ENCODE measurements around the gene ANKRD34A. TPM values are rescaled to one million over a fixed set of nuclear protein-coding genes. Genes with fewer than 3 reads are reported as not detected.

The ANKRD34A gene
- total RNA-seq, 1 experiment from 2014 or later, result 2.8 TPM

DNA sequence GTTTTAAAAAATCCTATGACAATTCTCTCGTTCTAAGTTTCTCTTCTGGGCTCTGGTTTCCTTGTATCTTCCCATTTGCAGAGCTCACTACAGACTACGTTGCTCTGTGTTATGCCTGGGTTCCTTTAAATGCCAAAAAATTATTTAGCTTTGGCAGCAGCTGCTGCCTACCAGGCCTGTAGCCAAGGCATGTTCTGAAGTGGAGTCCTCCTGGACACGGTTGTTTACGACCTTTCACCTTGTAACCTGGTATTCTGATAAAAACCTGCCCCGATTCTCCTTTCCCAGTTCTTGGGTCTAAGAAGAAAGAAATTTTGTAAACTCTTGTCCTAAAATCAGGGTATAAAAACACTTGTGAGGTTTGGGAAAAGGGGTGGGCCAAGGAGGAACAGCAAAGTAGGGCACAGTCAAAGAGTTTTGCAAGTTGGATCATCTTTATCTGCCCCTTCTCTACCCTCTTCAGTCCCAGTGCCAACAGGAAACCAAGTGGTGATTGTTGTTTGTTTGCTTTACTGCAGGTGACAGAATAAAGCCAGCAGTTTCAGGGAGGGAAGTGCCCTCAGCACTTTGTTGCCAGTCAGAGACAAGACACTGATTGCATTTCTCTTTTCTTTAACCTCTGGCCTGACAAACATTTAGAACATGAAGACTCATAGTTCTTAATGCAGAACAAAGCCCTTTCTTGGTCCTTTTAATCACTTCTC is 35.1 kb upstream of the ANKRD34A start:
- intact Hi-C loops (cut with micrococcal nuclease), result no loop called here
- Histone ChIP-seq H2AFZ (ENCODE audit: low read length) (peak overlapping the region; percentile 0; the same call in 1 of the 2 replicates), H3K9me3 (ENCODE audit: low read length) (no peaks in the 10 kb centered on the region), H3K79me2 (ENCODE audit: low read length) (peaks cover 27% of the 10 kb centered on the region), H3K27me3 (ENCODE audit: low read length) (no peaks in the 10 kb centered on the region), H3F3A (ENCODE audit: low read length, unreplicated experiment) (no peaks in the 10 kb centered on the region), H3K9ac (ENCODE audit: low read length) (no peak overlapping the region), H3K4me1 (ENCODE audit: insufficient read depth, low read length) (peaks cover 30% of the 10 kb centered on the region), H4K20me1 (ENCODE audit: low read length) (peaks cover 17% of the 10 kb centered on the region), H3K4me3 (ENCODE audit: low read length) (no peak overlapping the region), H3K9me2 (replicated peaks; ENCODE audit: low read length) (no peaks in the 10 kb centered on the region), H3K36me3 (ENCODE audit: low read depth, low read length) (peaks cover 12% of the 10 kb centered on the region), H3K27ac (ENCODE audit: low read length) (no peak overlapping the region), H3K4me2 (ENCODE audit: low read length) (peak overlapping the region; percentile 2; the same call in 1 of the 2 replicates)
- DNase-seq, result peak; percentile 39
- no peak for TF ChIP-seq EZH2 (IDR thresholded peaks at IDR 0.05; ENCODE audit: low read length, unreplicated experiment)
- TF ChIP-seq, protein P1, sequence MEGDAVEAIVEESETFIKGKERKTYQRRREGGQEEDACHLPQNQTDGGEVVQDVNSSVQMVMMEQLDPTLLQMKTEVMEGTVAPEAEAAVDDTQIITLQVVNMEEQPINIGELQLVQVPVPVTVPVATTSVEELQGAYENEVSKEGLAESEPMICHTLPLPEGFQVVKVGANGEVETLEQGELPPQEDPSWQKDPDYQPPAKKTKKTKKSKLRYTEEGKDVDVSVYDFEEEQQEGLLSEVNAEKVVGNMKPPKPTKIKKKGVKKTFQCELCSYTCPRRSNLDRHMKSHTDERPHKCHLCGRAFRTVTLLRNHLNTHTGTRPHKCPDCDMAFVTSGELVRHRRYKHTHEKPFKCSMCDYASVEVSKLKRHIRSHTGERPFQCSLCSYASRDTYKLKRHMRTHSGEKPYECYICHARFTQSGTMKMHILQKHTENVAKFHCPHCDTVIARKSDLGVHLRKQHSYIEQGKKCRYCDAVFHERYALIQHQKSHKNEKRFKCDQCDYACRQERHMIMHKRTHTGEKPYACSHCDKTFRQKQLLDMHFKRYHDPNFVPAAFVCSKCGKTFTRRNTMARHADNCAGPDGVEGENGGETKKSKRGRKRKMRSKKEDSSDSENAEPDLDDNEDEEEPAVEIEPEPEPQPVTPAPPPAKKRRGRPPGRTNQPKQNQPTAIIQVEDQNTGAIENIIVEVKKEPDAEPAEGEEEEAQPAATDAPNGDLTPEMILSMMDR (conservative IDR thresholded peaks at IDR 0.05; ENCODE audit: low read depth, low read length), result no peak
- no peak for TF ChIP-seq EZH2phosphoT487 (IDR thresholded peaks at IDR 0.05; ENCODE audit: borderline replicate concordance, low read length)
- peak; percentile 4; the same call in 1 of the 2 replicates for ATAC-seq
- BruUV-seq (replicated peaks), result no TSS peak
- CTCF ChIA-PET, result no interaction called here
- POLR2A ChIA-PET (ENCODE audit: unreplicated experiment), result no interaction called here

GRCh38 chr1:145997718-145998023 is 33.3 kb upstream of the ANKRD34A start:
- no TSS peak for BruUV-seq (replicated peaks)
- CTCF ChIA-PET, result interaction anchor here (0.7 kb wide), 1 partner anchor 10 kb away, joined by 3 read pairs; no protein-coding TSS in a partner anchor

More at GRCh38 chr1:145997718-145998023, 33.3 kb upstream of the ANKRD34A start:
- no peaks in the 10 kb centered on the region for H3K9me2 ChIP-seq (replicated peaks; ENCODE audit: low read length)
- POLR2A ChIA-PET (ENCODE audit: unreplicated experiment), result no interaction called here
- peaks cover 47% of the 10 kb centered on the region for H3K4me1 ChIP-seq (ENCODE audit: insufficient read depth, low read length)
- peaks cover 6% of the 10 kb centered on the region for H3F3A ChIP-seq (ENCODE audit: low read length, unreplicated experiment)
- no peak overlapping the region for H3K9ac ChIP-seq (ENCODE audit: low read length)
- intact Hi-C loops (cut with micrococcal nuclease), result no loop called here
- H3K36me3 ChIP-seq (ENCODE audit: low read depth, low read length), result peaks cover 30% of the 10 kb centered on the region
- no peak for TF ChIP-seq EZH2 (IDR thresholded peaks at IDR 0.05; ENCODE audit: low read length, unreplicated experiment)
- no peak for TF ChIP-seq EZH2phosphoT487 (IDR thresholded peaks at IDR 0.05; ENCODE audit: borderline replicate concordance, low read length)
- TF ChIP-seq, protein P1 (conservative IDR thresholded peaks at IDR 0.05; ENCODE audit: low read depth, low read length), result no peak
- no peak for ATAC-seq
- H3K27ac ChIP-seq (ENCODE audit: low read length), result no peak overlapping the region
- H3K4me2 ChIP-seq (ENCODE audit: low read length), result peak overlapping the region; percentile 98
- DNase-seq, result no peak
- H4K20me1 ChIP-seq (ENCODE audit: low read length), result peaks cover 34% of the 10 kb centered on the region
- H3K9me3 ChIP-seq (ENCODE audit: low read length), result no peaks in the 10 kb centered on the region
- H3K4me3 ChIP-seq (ENCODE audit: low read length), result peak overlapping the region; percentile 99
- peaks cover 44% of the 10 kb centered on the region for H3K79me2 ChIP-seq (ENCODE audit: low read length)
- H3K27me3 ChIP-seq (ENCODE audit: low read length), result no peaks in the 10 kb centered on the region
- H2AFZ ChIP-seq (ENCODE audit: low read length), result peak overlapping the region; percentile 98; the same call in 1 of the 2 replicates
